AG09309 (cell line): ENCODE results near the gene POMZP3.
"Not testable (repeated sequence)": the region's sequence is repeated elsewhere in the genome, so short reads cannot be mapped to it uniquely, and the experiment has no call there.

ENCODE experiments used
- DNase-seq: peaks from one replicate; pipeline ENCODE4 v3.0.0-alpha.2; 2010; ENCODE audit warnings: low read depth
- H3K4me3 ChIP-seq: 2 replicates; pipeline ENCODE4 v1.5.1; 2011; ENCODE audit warnings: mild to moderate bottlenecking, low read depth, low read length, moderate library complexity; ENCODE audit not compliant: control insufficient read depth

POMZP3 gene

GRCh38 chr7:76561342-76561741 lies 65.7 kb downstream of the POMZP3 start:
- not testable (repeated sequence) for DNase-seq, H3K4me3 ChIP-seq

DNA sequence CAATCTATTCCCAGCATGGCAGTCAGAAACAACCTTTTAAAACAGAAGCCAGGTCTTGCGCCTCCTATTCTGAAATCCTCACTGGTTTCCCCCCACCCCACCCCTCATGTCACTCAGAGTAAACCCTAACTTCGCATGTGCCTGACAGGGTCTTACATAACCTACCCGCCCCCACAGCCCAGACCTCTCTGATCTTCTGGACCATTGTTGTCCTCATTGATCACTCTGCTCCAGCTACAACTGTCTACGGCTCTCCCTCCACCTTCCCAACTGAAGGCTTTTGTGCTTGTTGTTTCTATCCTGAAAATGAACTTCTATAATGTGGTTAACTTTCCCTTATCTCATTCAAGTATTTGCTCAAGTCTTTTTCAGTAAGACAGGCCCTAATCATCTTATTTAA lies 66.9 kb downstream of the POMZP3 start:
- DNase-seq, H3K4me3 ChIP-seq: not testable (repeated sequence)
